Tibial nerve (tissue), 4 donors: Measurements from ENCODE around the gene RASGRP3. TPM values are rescaled to one million over a fixed set of nuclear protein-coding genes. Genes with fewer than 3 reads are reported as not detected.

ENCODE experiments used
- DNase-seq, 2 donors: peaks; one replicate each; pipeline ENCODE4 v3.0.0-alpha.2; 2019; ENCODE audit warnings: low spot score in 2 of 2
- H3K27ac ChIP-seq, 4 donors: fragments of 200-600 bp; sonication (generic) in 3 of 4; one replicate each; pipeline ENCODE4 v1.5.1; 2017 to 2019; ENCODE audit warnings: mild to moderate bottlenecking in 1 of 4
- H3K27me3 ChIP-seq, 2 donors: fragments of 200-600 bp; sonication (generic) in 1 of 2; one replicate each; pipeline versions ENCODE4 v1.5.1 to v1.6.0; 2017 to 2019
- H3K36me3 ChIP-seq, 3 donors: fragments of 200-600 bp; sonication (generic); one replicate each; pipeline ENCODE4 v1.5.1; 2018 to 2019
- H3K4me1 ChIP-seq, 4 donors: fragments of 200-600 bp; sonication (generic) in 3 of 4; one replicate each; pipeline ENCODE4 v1.5.1; 2017 to 2019
- H3K4me3 ChIP-seq, 4 donors: fragments of 200-600 bp; sonication (generic) in 3 of 4; one replicate each; pipeline ENCODE4 v1.5.1; 2017 to 2019; ENCODE audit warnings: mild to moderate bottlenecking in 1 of 4, moderate library complexity in 1 of 4
- H3K9me3 ChIP-seq, 4 donors: fragments of 200-600 bp; sonication (generic) in 3 of 4; one replicate each; pipeline ENCODE4 v1.5.1; 2017 to 2019
- EP300 ChIP-seq, 2 donors: sonication (generic); formaldehyde crosslinking; IDR thresholded peaks; one replicate each; pipeline ENCODE4 v1.6.1; 2017; ENCODE audit warnings: antibody characterized with exemption in 2 of 2, mild to moderate bottlenecking in 1 of 2
- POLR2A ChIP-seq, 2 donors: fragments of 450-650 bp; IDR thresholded peaks; one replicate each; pipeline ENCODE4 v1.6.1; 2017; ENCODE audit warnings: antibody characterized with exemption in 2 of 2, mild to moderate bottlenecking in 2 of 2, moderate library complexity in 2 of 2
- WGBS, 2 donors: methylation state at CpG; one replicate each; pipeline ENCODE4 v1.1.5; 2018; 5-methylcytosine and 5-hydroxymethylcytosine counted together
- total RNA-seq, 4 donors: library from RNA; depleted of rRNA; stranded (reverse); fragments of >200 nt; gene quantifications; one replicate each; pipeline ENCODE4 v1.1.0, GENCODE V29; 2016
- TF ChIP-seq, protein P1 (sequence below), 5 experiments: fragments of 200-600 bp in 3 of 5; fragments of 450-650 bp in 2 of 5; sonication (generic) in 3 of 5; IDR thresholded peaks; one replicate each; pipeline ENCODE4 v1.5.1; 2016 to 2019; ENCODE audit warnings: antibody characterized with exemption in 5 of 5, mild to moderate bottlenecking in 3 of 5, moderate library complexity in 2 of 5

Gene RASGRP3
- total RNA-seq, 4 donors from 2014 or later = 2.4 to 5.4 (median 3.9) TPM

DNA sequence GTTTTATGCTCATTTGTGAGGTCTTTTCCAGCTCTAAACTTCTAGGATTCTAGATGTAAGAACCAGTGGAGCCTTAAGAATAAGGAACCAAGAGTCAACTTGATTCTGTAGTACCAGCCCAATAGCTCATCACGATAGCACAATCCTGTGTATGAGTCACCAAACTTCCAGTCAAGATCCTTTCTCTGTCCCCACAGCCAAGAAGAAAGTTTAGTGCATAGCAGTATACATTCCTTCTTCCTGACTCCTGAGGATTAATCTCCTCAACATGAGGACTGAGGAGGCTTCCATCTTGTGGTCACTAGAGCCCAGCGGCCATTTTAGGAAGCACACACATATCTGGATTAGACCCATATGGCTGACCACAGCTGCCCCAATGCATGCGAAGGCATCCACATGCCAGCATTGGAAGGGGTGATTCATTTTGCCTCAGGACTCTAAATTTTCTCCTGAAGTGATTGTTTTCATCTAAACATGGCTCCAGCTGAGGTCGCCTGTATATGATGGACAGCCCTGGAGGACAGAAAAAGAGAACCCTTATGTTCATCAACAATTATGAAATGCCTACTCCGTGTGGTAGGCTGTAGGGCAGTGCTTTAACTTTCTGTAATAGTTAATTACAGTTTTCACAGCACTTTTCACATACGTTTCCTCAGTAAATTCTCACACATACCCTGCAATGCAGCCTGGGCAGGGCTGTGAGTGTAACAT, 53.5 kb downstream of the RASGRP3 start:
- Histone ChIP-seq H3K4me1 (peaks cover 0 to 9% (median 0%) of the 10 kb centered on the region in 4 donors), H3K27ac (no peak overlapping the region), H3K4me3 (no peak overlapping the region), H3K9me3 (no peaks in the 10 kb centered on the region), H3K36me3 (no peaks in the 10 kb centered on the region), H3K27me3 (no peaks in the 10 kb centered on the region)
- no peak for DNase-seq
- WGBS, 2 donors = 82 to 85% methylated on average over 6 of the region's 6 CpGs
- TF ChIP-seq POLR2A (IDR thresholded peaks at IDR 0.05) (no peak), EP300 (IDR thresholded peaks at IDR 0.05) (no peak)
- TF ChIP-seq, protein P1, sequence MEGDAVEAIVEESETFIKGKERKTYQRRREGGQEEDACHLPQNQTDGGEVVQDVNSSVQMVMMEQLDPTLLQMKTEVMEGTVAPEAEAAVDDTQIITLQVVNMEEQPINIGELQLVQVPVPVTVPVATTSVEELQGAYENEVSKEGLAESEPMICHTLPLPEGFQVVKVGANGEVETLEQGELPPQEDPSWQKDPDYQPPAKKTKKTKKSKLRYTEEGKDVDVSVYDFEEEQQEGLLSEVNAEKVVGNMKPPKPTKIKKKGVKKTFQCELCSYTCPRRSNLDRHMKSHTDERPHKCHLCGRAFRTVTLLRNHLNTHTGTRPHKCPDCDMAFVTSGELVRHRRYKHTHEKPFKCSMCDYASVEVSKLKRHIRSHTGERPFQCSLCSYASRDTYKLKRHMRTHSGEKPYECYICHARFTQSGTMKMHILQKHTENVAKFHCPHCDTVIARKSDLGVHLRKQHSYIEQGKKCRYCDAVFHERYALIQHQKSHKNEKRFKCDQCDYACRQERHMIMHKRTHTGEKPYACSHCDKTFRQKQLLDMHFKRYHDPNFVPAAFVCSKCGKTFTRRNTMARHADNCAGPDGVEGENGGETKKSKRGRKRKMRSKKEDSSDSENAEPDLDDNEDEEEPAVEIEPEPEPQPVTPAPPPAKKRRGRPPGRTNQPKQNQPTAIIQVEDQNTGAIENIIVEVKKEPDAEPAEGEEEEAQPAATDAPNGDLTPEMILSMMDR (IDR thresholded peaks at IDR 0.05) = no peak

DNA sequence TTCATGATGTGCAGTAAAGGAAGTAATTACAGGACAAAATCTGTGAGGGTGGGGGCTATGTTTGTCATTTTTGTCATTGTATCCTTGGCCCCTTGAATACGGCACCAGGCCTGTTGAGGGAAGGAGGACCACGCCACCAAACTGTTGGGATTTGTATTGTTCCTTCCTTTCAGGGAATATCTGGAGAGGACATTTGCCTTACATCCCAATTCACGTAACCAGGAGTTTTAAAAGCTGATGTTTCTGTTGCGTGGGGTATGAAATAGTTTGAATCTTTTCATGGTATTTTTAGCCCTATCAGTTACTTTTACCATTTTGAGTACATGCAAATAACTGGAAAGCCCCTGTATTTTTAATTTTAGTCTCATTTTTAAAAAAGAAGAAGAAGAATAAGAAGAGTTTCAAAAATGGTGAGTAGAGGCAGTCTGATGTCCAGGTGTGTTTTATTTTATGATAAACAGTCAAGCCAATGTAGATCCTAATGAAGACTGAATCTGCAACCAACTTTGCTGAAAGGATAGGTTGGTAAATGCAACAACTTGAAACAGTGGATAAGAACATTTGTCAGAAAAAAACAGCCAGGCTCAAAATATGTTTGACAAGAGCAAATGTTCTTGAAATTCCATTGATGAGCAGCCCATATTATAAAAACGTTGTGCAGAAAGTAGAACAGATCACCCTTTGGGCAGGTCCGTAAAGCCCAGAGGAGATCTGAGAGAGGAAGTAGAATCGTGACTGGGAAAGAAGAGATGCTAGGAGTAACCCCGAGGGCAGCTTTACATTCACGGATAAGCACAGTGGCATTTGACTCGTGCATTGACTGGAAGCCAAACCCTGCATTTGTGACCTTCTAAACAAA, 54.5 kb downstream of the RASGRP3 start:
- no peak for DNase-seq
- H3K4me3 ChIP-seq = no peak overlapping the region
- 72 to 82% methylated on average over 10 of the region's 10 CpGs for WGBS, 2 donors

DNA sequence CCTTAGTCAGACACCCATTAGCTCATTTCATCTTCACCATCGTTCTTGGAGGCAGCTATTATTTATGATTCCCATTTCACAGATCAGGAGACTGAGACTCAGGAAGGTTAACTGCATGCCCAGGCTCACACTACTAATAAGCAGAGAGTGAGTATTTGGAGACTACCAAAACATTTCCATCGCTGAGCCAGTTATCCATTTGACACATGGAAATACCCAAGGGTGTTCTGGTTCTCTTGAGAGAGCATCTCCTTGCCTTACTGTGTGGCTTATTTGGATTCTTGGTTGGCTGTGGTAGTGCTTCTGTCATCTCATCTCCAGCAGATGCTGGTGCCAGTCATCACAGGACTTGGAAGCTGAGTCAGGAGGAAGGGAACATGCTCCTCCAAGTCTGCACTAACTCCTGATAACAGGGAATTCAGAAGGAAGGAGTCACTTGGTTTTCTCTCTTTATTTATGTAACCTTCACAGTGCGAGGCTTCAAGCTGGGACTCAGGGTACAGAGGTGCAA, 55.2 kb downstream of the RASGRP3 start:
- DNase-seq = no peak
- WGBS, 2 donors = 65% methylated on average over 3 of the region's 3 CpGs
- Histone ChIP-seq H3K9me3 (peaks cover 0 to 1% (median 0%) of the 10 kb centered on the region in 4 donors), H3K27me3 (no peaks in the 10 kb centered on the region), H3K36me3 (peaks cover 0 to 3% (median 0%) of the 10 kb centered on the region in 3 donors), H3K27ac (no peak overlapping the region), H3K4me1 (peaks cover 0 to 1% (median 0%) of the 10 kb centered on the region in 4 donors), H3K4me3 (no peak overlapping the region)
- TF ChIP-seq EP300 (IDR thresholded peaks at IDR 0.05) (no peak), POLR2A (IDR thresholded peaks at IDR 0.05) (no peak)
- TF ChIP-seq, protein P1 (IDR thresholded peaks at IDR 0.05) = no peak

More for the DNA sequence above, 54.5 kb downstream of the RASGRP3 start:
- TF ChIP-seq, protein P1 (IDR thresholded peaks at IDR 0.05) = no peak
- TF ChIP-seq POLR2A (IDR thresholded peaks at IDR 0.05) (no peak), EP300 (IDR thresholded peaks at IDR 0.05) (no peak)
- Histone ChIP-seq H3K36me3 (no peaks in the 10 kb centered on the region), H3K27me3 (no peaks in the 10 kb centered on the region), H3K9me3 (no peaks in the 10 kb centered on the region), H3K4me1 (peaks cover 0 to 8% (median 0%) of the 10 kb centered on the region in 4 donors), H3K27ac (no peak overlapping the region)

DNA sequence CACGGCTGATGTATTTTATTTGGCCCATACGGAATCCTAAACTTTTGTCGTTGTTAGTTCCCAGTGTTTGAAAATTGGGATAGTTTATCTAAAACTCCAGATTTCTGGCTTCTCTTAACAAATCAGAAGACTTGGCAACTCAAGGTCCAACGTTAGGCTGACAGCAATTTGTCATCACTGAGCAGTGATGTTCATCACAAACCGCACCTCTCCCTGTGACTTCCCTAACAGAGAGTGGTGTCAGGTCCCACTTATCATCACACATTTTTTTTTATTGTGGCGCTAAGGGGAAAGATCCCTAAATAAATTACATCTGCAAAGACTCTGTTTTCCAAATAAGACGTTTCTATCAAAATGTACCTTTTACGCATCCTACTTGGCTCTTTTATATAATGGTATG, 55.7 kb downstream of the RASGRP3 start:
- WGBS, 2 donors = 65 to 68% methylated on average over 8 of the region's 8 CpGs
- TF ChIP-seq, protein P1 (IDR thresholded peaks at IDR 0.05) = no peak
- TF ChIP-seq EP300 (IDR thresholded peaks at IDR 0.05) (no peak), POLR2A (IDR thresholded peaks at IDR 0.05) (no peak)

More for the DNA sequence above, 55.7 kb downstream of the RASGRP3 start:
- no peaks in the 10 kb centered on the region for H3K27me3 ChIP-seq
- H3K4me1 ChIP-seq = no peaks in the 10 kb centered on the region
- peaks cover 0 to 5% (median 0%) of the 10 kb centered on the region in 4 donors for H3K9me3 ChIP-seq
- H3K4me3 ChIP-seq = no peak overlapping the region
- H3K27ac ChIP-seq = no peak overlapping the region
- DNase-seq = no peak
- peaks cover 0 to 4% (median 0%) of the 10 kb centered on the region in 3 donors for H3K36me3 ChIP-seq
